OCI-LY1 (cell line): Measurements from ENCODE around the gene SRGAP2.
"Not testable (repeated sequence)": the region's sequence is repeated elsewhere in the genome, so short reads cannot be mapped to it uniquely, and the experiment has no call there.

Source experiments
- EZH2 ChIP-seq: fragments of 200-600 bp; sonication (generic), shearing (Covaris generic); IDR thresholded peaks from 2 replicates; pipeline ENCODE4 v1.8.0; 2017; ENCODE audit warnings: borderline replicate concordance, mixed run types, mild to moderate bottlenecking, antibody characterized with exemption, low read length, moderate library complexity, mixed read lengths
- TF ChIP-seq, protein P1 (sequence below): fragments of 200-600 bp; sonication (generic), shearing (Covaris generic); IDR thresholded peaks from 2 replicates; pipeline ENCODE4 v1.5.1; 2017; ENCODE audit warnings: mild to moderate bottlenecking, antibody characterized with exemption, low read length, moderate library complexity, mixed read lengths

GRCh38 chr1:206204871-206205270 is 1.5 kb downstream of the SRGAP2 start:
- TF ChIP-seq, protein P1, sequence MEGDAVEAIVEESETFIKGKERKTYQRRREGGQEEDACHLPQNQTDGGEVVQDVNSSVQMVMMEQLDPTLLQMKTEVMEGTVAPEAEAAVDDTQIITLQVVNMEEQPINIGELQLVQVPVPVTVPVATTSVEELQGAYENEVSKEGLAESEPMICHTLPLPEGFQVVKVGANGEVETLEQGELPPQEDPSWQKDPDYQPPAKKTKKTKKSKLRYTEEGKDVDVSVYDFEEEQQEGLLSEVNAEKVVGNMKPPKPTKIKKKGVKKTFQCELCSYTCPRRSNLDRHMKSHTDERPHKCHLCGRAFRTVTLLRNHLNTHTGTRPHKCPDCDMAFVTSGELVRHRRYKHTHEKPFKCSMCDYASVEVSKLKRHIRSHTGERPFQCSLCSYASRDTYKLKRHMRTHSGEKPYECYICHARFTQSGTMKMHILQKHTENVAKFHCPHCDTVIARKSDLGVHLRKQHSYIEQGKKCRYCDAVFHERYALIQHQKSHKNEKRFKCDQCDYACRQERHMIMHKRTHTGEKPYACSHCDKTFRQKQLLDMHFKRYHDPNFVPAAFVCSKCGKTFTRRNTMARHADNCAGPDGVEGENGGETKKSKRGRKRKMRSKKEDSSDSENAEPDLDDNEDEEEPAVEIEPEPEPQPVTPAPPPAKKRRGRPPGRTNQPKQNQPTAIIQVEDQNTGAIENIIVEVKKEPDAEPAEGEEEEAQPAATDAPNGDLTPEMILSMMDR: not testable (repeated sequence)
- not testable (repeated sequence) for TF ChIP-seq EZH2
